ENCODE data around the gene ZNF763. TPM values are rescaled to one million over a fixed set of nuclear protein-coding genes. Genes with fewer than 3 reads are reported as not detected.
"Not testable (repeated sequence)": the region's sequence is repeated elsewhere in the genome, so short reads cannot be mapped to it uniquely, and the experiment has no call there.

ZNF763 gene
- total RNA-seq, 4 donors from 2014 or later = 1.9 to 7.8 (median 4.3) TPM

DNA sequence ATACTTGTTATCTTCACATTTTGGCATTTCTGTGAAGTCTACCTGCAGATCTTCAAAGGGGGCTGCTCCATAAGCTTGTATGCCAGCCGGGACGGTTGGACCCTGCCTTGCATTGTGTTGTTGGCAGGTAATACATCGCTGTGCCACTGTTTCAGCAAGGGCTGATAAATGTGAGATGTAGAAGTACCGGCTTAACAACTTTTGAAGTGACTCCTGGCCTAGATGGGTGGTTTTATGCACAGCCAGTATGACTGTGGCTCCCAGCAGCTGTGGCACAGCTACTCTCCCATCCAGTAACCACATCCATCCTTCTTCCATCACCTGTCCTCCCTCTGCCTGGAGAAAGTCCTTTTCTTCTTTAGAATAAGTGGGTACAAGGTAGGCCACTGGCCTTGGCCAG, 20.2 kb upstream of the ZNF763 start:
- intact Hi-C loops (cut with DNase I; ENCODE audit: low total_unique reads) = no loop called here
- DNase-seq (ENCODE audit: low spot score in 2 of 2) = no peak
- 88 to 95% methylated on average over 4 of the region's 4 CpGs for WGBS, 2 donors
- TF ChIP-seq CTCF (IDR thresholded peaks at IDR 0.05) (no peak), POLR2A (IDR thresholded peaks at IDR 0.05) (no peak)
- no peak overlapping the region for H3K4me3 ChIP-seq (ENCODE audit: low read depth, poor library complexity, severe bottlenecking)

- no peak overlapping the region for H3K4me3 ChIP-seq (ENCODE audit: low read depth, poor library complexity, severe bottlenecking)
These were observed 16.2 kb upstream of the ZNF763 start for GRCh38 chr19:11948646-11949045.

GRCh38 chr19:11949201-11949600, 15.6 kb upstream of the ZNF763 start:
- no peak overlapping the region for H3K4me3 ChIP-seq (ENCODE audit: low read depth, poor library complexity, severe bottlenecking)
- TF ChIP-seq CTCF (IDR thresholded peaks at IDR 0.05) (no peak), POLR2A (IDR thresholded peaks at IDR 0.05) (no peak)
- intact Hi-C loops (cut with DNase I; ENCODE audit: low total_unique reads) = no loop called here
- no peak for DNase-seq (ENCODE audit: low spot score in 2 of 2)
- WGBS, 2 donors = 96 to 97% methylated on average over 4 of the region's 4 CpGs

More at GRCh38 chr19:11948646-11949045, 16.2 kb upstream of the ZNF763 start:
- 94 to 98% methylated on average over 3 of the region's 3 CpGs for WGBS, 2 donors
- intact Hi-C loops (cut with DNase I; ENCODE audit: low total_unique reads) = no loop called here
- no peak for DNase-seq (ENCODE audit: low spot score in 2 of 2)
- TF ChIP-seq CTCF (IDR thresholded peaks at IDR 0.05) (no peak), POLR2A (IDR thresholded peaks at IDR 0.05) (no peak)

- H3K4me3 ChIP-seq (ENCODE audit: low read depth, poor library complexity, severe bottlenecking); DNase-seq (ENCODE audit: low spot score in 2 of 2); intact Hi-C loops (cut with DNase I; ENCODE audit: low total_unique reads): not testable (repeated sequence)
- WGBS, 2 donors = 95 to 96% methylated on average over 4 of the region's 4 CpGs
These were observed 15.2 kb upstream of the ZNF763 start for GRCh38 chr19:11949614-11950080.

- WGBS, 2 donors = 96 to 97% methylated on average over 5 of the region's 5 CpGs
- no peak overlapping the region for H3K4me3 ChIP-seq (ENCODE audit: low read depth, poor library complexity, severe bottlenecking)
- intact Hi-C loops (cut with DNase I; ENCODE audit: low total_unique reads) = no loop called here
- no peak for DNase-seq (ENCODE audit: low spot score in 2 of 2)
- TF ChIP-seq POLR2A (IDR thresholded peaks at IDR 0.05) (no peak), CTCF (IDR thresholded peaks at IDR 0.05) (no peak)
These were observed 14.5 kb upstream of the ZNF763 start for GRCh38 chr19:11950312-11950711.

DNA sequence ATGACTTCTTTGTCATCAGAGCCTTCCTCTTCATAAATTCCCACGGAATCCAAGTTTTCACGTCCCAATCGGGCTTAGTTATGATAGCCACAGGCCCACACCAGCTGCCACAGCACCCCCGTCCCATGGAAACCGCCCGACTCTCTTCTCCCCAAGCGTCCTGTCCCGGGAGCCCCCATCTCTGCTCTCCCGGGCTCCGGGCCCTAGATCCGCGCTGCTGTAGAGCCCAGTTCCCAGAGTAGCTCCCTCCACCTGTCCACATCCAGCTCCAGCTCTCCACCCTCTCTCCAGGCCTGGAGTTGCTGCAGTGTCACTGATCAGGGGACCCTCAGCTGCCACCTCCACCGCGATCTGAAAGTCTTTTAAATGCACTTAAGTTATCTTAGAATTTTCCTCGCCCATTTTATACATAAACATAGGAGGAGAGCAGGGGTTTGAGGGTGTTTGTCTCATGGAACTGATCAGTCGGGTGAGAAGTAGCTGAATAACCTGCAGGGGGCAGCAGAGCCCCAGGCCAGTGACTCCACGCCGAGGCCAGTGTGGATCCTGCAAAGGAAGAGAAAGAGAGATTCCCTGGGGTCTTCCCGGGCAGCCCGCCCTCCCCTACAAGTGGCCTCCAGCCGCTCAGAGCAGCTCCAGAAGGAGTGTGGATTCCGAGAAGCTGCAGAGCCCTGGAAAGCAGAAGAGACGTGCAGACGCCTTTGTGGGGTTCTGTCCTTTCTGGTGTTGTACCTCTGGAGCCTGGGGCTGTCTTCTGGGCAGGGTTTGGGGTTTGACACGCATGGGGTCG, 1.1 kb upstream of the ZNF763 start:
- no peak overlapping the region for H3K4me3 ChIP-seq (ENCODE audit: low read depth, poor library complexity, severe bottlenecking)
- WGBS, 2 donors = 36 to 37% methylated on average over 26 of the region's 26 CpGs
- TF ChIP-seq POLR2A (IDR thresholded peaks at IDR 0.05) (no peak), CTCF (IDR thresholded peaks at IDR 0.05) (peak in 1 of 3 donors; percentile 65)
- peak; percentile 67 to 95 for DNase-seq (ENCODE audit: low spot score in 2 of 2)
- intact Hi-C loops (cut with DNase I; ENCODE audit: low total_unique reads) = no loop called here
